ENCODE data around the gene PATJ. TPM values are rescaled to one million over a fixed set of nuclear protein-coding genes. Genes with fewer than 3 reads are reported as not detected.

Gene PATJ
- total RNA-seq, 1 donor from 2014 or later = 39.4 TPM

DNA sequence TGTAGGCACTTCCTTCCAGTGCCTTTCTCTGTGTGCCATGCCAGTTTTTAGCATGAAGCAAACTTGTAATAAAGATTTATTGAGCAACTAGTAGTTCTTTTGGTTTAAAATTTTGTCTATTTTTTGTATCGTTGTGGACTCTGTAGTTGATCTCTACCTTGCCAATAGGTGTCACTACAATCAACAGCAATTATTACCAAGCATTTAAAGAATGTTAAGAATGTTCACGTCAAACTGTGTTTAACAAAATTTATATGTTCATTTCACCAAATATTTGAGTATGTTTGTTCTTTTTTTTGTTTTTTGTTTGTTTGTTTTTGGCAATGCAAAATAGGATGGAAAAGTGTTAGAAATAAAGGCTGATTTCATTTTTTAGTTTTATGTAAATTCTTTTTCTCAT lies 208.1 kb downstream of the PATJ start:
- no peak for DNase-seq (ENCODE audit: extremely low spot score, unreplicated experiment)
- H3K27ac Mint-ChIP-seq = no peak overlapping the region
- H3K36me3 Mint-ChIP-seq = no peaks in the 10 kb centered on the region
- H3K4me3 Mint-ChIP-seq = no peak overlapping the region
- H3K4me1 Mint-ChIP-seq (ENCODE audit: unreplicated experiment) = peaks cover 22% of the 10 kb centered on the region
- H3K9me3 Mint-ChIP-seq = no peaks in the 10 kb centered on the region
- TF ChIP-seq, protein P1, sequence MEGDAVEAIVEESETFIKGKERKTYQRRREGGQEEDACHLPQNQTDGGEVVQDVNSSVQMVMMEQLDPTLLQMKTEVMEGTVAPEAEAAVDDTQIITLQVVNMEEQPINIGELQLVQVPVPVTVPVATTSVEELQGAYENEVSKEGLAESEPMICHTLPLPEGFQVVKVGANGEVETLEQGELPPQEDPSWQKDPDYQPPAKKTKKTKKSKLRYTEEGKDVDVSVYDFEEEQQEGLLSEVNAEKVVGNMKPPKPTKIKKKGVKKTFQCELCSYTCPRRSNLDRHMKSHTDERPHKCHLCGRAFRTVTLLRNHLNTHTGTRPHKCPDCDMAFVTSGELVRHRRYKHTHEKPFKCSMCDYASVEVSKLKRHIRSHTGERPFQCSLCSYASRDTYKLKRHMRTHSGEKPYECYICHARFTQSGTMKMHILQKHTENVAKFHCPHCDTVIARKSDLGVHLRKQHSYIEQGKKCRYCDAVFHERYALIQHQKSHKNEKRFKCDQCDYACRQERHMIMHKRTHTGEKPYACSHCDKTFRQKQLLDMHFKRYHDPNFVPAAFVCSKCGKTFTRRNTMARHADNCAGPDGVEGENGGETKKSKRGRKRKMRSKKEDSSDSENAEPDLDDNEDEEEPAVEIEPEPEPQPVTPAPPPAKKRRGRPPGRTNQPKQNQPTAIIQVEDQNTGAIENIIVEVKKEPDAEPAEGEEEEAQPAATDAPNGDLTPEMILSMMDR (conservative IDR thresholded peaks at IDR 0.05) = peak; percentile 48
- H3K27me3 Mint-ChIP-seq = no peaks in the 10 kb centered on the region

DNA sequence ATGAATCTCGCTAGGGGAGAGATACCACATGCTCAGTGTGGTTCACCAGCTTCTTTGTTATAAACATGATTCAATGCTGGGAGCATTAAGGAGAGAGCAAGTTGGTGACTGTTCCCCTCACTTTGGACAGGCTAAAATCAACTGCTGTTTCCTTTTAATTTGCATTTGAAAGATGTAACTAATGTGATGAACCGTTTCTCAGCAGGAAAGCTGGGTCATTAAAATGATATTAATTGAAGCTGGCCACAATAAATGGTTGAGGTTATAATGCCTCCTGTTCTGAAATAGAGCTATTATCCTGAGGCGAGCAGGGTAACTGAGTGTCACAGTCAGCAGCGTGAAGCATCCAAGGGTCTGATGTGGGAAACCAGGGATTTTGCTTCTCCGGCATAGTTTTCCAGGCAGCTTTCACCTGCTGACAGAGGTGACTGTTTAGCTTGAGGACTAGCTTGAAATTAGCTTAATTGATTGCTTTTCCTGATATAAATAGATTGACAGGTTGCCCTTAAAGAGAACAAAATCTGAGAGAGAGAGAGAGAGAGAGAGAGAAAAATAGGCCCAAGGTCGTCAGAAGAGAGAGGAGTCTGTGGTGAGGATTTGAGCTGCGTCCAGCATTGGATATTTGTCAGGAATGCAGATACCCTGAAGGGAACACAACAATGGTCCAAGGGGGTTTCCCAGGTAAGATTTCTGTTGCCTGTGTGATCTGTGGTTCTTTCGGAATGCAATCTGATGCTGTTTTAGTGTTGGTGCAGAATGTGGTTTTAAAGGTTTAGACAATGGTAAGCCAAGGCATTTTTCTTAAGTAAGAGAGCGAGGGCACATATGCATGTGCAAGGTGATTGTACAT lies 209.7 kb downstream of the PATJ start:
- Mint-ChIP-seq H3K27me3 (no peaks in the 10 kb centered on the region), H3K36me3 (no peaks in the 10 kb centered on the region), H3K4me3 (peak overlapping the region; percentile 27), H3K4me1 (ENCODE audit: unreplicated experiment) (peaks cover 29% of the 10 kb centered on the region), H3K9me3 (no peaks in the 10 kb centered on the region), H3K27ac (peak overlapping the region; percentile 59)
- no peak for DNase-seq (ENCODE audit: extremely low spot score, unreplicated experiment)
- TF ChIP-seq, protein P1 (conservative IDR thresholded peaks at IDR 0.05) = no peak

DNA sequence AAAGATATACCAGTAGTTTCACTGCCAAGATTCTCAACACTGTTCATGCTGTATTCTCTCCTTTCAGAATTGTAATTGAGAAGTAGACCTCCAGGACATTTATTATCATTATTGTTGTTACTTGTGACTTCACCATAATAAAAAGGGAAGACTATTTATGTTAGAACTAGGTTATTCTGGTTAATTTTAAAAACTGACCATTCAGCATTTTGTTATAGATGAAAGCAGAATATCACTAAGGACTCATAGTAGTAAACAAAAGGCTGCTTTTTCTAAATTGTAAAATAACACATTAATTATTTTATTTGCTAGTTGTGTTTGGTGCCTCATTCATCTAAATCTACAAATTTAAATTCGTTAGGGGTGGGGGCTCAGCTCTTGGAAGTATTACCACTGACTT lies 210.4 kb downstream of the PATJ start:
- H3K27me3 Mint-ChIP-seq = no peaks in the 10 kb centered on the region
- DNase-seq (ENCODE audit: extremely low spot score, unreplicated experiment) = no peak
- TF ChIP-seq, protein P1 (conservative IDR thresholded peaks at IDR 0.05) = no peak
- peak overlapping the region; percentile 59 for H3K27ac Mint-ChIP-seq
- H3K9me3 Mint-ChIP-seq = no peaks in the 10 kb centered on the region
- no peaks in the 10 kb centered on the region for H3K36me3 Mint-ChIP-seq
- peak overlapping the region; percentile 27 for H3K4me3 Mint-ChIP-seq
- peaks cover 30% of the 10 kb centered on the region for H3K4me1 Mint-ChIP-seq (ENCODE audit: unreplicated experiment)

DNA sequence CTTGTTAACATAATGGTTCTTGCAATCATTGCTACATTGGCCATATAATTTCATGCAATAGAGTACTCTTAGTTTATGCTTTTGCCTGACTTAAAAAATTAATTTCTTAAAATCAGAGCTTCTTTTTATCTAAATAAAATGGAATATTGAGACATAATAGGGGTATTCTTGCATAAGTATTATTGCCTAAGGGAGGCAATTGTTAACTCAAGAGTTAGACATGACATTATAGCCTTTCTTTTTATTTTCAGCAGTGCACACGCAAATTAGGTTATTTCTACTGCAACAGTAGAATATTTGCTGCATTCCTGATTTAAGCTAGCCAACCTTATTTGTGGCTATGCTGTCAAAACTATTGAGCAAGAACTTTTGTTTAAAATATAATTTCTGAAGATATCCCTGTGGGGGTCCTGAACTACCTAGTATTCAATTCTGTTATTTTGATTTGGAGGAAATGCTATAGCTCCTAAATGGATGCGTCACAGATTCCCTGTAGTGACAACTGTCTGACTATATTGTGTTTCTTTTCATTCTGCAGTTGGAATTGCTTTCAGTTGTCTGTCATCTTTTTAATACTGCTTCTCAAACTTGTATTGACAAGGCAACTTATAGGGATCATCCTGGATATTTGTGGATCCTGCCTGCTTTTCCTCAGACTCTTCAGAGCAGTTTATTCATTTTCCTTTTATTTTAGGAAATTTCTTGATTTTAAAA lies 211.0 kb downstream of the PATJ start:
- no peaks in the 10 kb centered on the region for H3K36me3 Mint-ChIP-seq
- no peak for DNase-seq (ENCODE audit: extremely low spot score, unreplicated experiment)
- H3K27ac Mint-ChIP-seq = no peak overlapping the region
- TF ChIP-seq, protein P1 (conservative IDR thresholded peaks at IDR 0.05) = no peak
- no peaks in the 10 kb centered on the region for H3K9me3 Mint-ChIP-seq
- no peak overlapping the region for H3K4me3 Mint-ChIP-seq
- H3K4me1 Mint-ChIP-seq (ENCODE audit: unreplicated experiment) = peaks cover 30% of the 10 kb centered on the region
- H3K27me3 Mint-ChIP-seq = no peaks in the 10 kb centered on the region

DNA sequence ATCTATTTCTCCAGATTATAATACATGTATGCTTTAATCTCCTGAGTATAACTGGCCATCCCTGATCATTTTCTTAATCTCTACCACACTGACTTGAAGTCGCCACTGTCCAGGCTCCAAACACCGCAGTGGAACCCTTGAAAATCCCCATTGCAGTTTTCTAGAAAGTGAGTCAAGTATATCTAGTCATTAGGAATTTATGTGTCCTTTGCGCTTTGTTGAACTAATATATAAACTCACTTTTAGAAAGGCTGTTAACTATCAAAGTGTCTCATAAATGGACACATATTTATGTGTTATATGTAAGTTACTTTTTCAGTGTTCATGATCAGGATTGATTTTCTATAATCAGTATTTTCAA lies 211.5 kb downstream of the PATJ start:
- H3K4me1 Mint-ChIP-seq (ENCODE audit: unreplicated experiment) = peaks cover 30% of the 10 kb centered on the region
- H3K4me3 Mint-ChIP-seq = no peak overlapping the region
- DNase-seq (ENCODE audit: extremely low spot score, unreplicated experiment) = no peak
- H3K27ac Mint-ChIP-seq = no peak overlapping the region
- H3K27me3 Mint-ChIP-seq = no peaks in the 10 kb centered on the region
- H3K9me3 Mint-ChIP-seq = no peaks in the 10 kb centered on the region
- no peaks in the 10 kb centered on the region for H3K36me3 Mint-ChIP-seq
- TF ChIP-seq, protein P1 (conservative IDR thresholded peaks at IDR 0.05) = no peak

Measured in type B pancreatic cell (in vitro differentiated cells).